Measurements from ENCODE around the gene SARM1.

The SARM1 gene

DNA sequence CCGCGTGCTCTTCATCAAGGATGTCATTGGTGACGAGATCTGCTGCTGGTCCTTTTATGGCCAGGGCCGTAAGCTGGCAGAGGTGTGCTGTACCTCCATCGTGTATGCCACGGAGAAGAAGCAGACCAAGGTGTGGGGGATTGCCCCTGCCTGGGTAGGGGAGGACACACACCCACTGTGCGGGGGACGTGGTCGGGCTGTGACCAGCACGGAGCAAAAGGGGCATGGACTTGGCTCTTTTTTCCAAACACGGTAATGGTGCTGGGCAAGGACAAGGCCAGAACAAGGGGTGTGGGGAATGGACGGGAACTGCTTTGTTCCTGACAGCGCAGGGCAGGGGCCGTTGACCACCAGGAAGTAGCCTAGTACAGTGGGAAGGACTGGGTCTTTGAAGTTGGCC lies 29.2 kb upstream of the SARM1 start:
- DNase-seq = no peak

DNA sequence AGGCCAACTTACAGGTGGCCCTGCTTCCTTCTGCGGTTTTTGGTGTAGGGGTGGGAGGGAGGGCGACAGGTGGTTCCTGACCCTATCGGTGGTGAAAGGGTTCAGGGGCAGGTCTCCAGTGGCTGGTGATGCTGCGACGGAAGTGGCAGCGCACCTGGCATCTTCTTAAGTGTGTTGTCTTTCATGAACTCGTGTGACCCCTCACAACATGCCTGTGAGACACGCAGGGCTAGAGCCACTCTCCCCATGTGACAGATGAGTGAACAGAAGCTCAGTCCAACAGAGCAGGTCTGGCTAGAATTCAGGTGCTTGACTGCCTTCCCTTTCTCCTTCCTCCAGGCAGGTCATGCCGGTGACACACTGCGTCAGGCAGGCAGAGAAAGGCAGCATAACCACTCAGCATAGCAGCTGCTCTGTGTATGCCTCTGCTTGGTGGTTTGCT lies 28.0 kb upstream of the SARM1 start:
- no peak for DNase-seq

DNA sequence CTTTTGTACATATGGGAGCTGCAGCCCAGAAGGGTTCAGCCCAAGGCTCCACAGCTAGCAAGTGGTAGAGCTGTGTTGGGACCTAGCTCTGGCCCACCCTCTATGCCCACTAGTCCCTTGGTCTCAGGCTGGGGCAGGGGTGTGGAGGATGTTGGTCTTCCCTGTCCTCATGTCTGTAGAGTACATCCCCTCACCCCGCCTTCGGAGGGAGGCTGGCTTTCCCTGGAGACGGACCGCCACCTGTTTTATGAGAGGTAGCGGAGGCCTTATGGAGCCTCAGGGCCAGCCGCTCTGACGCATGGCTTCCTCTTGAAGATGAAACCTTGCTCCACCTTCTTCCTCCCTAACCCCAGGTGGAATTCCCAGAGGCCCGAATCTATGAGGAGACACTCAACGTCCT lies 27.5 kb upstream of the SARM1 start:
- no peak for DNase-seq

DNA sequence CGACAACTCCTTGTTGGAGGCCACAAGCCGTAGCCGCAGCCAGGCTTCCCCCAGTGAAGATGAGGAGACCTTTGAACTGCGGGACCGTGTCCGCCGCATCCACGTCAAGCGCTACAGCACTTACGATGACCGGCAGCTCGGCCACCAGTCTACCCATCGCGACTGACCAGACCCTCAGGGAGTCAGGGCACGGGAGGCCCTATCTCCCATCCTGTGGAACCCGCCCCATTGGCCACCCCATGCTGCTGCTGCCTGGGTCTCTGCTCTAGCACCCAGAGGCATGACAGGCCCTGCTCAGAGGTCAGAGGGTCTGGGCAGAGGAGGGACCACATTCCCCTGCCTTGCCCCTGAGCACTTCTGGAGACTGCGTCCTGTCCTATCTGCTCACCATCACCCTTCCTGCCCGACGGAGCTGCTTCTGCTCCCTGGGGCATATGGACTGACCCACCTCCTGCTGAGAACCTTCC lies 27.0 kb upstream of the SARM1 start:
- no peak for DNase-seq

DNA sequence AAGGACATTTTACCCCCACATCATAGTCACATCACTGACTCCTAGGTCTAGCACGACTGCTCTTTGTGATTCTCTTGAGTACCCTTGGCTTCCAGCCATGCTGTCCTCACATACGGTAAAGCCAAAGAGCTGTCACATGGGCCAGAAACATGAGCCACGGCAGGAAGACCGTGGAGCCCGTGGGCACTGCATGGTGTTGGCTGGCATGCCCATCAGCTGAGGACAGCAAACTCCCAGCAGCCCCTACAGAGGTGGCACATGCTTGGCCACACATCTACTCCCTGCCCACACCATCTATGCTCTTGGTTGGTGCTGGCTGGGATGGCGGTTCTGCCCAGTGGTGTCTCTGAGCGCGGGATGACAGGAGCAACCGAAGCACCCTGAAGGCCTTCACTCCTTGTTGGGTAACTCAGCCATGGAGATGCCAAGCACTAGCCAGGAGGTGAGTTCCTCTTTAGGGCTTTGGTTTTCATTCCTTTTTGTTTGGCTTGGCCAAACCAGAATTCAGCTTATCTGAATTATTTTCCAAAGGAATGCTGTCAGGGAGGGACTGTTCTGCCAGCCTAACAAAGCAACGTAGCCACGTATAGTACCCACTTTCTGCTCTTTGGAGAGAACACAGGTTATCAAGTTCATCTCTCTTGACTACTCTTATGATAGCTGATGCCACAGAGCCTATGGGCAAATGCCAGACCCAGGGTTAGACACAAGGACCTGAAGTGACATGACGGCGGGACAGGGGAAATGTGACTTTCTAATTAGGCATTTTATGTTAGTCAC lies 25.9 kb upstream of the SARM1 start:
- no peak for DNase-seq

DNA sequence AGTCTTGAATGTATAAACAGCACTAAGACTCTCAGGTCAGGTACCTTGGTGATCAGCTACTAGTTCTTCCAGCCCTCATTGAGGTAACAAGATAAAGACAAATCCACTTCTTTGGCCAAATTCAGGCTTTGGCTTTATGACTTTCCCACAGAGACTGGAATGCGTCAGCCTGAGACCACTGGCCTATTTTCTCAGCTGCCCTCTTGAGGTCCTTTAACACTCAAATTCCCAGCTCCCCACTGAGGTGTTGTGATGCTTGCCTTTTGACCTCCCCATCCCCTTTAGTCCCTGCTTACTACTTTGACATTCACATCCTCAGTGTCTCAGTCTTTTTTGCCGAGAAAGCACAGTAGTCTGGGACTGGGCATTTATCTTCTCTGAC lies 25.3 kb upstream of the SARM1 start:
- no peak for DNase-seq

DNA sequence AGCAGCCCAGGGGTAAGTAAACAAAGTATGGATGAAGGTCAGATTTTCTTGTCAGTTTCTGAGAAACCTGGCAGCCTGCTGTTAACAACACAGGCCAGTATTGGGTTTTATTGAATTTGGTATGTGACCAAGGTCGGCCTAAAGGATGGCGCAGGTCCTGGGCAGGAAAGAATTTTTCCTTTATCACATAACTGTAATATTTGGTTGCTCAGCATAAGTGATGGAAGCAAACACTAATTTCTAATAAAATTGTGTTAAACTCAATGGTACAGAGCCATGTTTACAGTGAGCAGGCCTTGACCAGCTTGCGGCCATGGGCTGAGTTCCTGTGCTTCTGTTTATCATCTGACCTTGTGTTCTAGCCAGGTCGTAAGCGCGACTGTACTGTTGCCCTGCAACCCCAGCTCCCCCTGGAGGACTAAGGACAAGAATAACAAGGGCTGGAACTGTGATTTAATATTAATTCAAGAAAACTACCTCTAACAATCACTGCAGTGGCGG lies 24.7 kb upstream of the SARM1 start:
- DNase-seq = no peak

DNA sequence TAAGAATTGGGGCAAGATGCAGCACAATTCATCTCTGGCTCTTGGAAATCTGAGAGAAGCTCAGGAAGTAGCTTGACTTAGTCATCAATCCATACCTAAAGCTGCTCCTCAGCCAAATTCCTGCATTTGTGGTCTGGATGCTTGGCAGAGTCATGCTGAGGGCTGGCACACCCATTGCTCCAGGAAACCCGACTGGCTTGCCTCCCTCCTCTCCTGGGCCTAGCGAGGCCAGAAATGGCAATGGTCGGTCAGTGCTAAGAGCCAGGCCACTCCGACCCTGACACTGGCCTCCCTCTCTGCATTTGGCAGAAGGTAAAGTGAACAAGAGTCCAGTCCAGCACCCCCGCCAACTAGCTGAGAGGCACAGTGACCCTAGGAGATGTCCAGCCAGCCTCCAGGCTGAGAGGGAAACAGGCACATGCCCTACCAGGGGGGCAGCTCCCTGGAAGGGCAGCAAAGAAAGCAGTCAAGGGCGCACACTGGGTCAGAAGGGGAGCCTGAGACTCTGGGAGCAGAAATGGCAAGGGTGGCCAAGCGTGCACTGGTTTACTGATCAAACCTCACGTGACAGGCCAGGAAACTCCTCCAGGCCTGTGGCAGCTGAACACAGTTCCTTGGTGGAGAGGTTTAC lies 24.1 kb upstream of the SARM1 start:
- peak; percentile 95 for DNase-seq

DNA sequence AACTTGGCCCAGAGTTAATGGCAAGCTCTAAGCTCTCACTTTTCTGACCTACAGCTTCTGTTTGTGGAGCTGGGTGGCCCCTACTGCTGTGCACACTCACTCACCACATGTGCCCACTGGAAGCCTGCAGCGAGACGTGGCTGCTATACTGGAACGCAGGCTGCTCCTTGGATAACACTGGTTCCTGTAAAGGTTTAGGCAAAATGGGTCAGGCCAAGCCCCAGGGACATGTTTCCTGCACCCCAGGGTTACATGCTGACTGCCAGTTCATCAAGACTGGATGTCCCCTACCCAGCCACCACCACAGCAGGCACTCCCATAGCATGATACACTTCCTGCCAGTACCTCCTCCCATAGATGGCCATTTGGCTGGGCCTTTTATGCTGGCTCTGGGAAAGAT lies 22.5 kb upstream of the SARM1 start:
- DNase-seq = no peak

DNA sequence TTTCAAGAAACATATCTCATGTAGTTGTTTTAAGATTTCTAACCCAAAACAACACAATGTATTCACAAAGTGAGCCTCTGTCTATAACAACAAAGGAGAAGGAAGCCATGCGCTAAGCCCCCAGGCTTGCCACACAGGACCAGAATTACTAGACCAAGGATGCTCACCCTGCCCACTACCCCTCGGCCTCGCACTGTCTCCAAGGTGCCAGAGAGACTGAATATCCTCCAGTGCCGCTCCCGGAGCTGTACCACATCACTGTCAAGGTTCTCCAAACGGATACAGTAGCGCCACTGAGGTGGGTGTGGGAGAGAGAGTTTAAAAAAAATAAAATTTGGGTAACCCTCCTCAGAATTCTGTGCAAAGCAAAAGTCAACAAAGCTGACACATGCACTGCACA lies 21.2 kb upstream of the SARM1 start:
- no peak for DNase-seq

DNA sequence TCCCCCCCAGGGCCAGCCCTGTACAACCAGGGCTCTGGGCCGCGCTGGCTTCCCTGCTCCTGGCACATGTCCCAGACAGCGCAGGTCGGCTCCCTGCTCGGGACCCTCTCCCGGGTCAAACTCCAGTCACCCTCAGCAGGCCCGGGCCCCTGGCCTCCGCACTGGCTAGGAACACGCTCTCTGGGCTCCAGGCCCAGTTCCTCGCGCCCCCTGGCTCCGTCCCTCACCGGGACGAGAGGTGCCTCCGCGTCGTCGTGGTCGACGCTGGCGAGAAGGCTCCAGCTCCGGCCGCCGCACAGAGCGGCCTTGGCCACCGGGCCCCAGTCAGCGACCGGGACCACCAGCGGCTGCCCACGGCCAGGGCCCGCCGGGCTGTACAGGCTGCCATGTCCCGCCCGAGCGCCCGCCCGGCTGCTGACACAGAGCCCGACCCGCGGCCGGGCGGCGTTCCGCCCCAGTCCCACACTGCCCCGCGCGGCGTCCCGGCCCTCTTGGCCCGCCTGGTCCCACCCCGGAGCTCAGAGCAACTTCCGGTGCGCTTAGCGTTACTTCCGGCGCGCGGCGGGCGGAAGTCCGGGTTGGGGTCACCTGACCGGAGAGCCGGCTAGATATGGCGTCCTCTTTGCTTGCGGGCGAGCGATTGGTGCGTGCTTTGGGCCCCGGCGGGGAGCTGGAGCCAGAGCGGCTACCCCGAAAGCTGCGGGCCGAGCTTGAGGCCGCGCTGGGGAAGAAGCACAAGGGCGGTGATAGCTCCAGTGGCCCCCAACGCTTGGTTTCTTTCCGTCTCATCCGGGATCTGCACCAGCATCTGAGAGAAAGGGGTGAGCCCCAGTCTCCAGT lies 14.2 kb upstream of the SARM1 start, which contains the start of gene POLDIP2:
Gene POLDIP2, minus strand, starts transcription at position 467 of the 840 bp plus-strand sequence. Its CDS starts 79 bp downstream, at position 388.
- peak; percentile 94 for DNase-seq

DNA sequence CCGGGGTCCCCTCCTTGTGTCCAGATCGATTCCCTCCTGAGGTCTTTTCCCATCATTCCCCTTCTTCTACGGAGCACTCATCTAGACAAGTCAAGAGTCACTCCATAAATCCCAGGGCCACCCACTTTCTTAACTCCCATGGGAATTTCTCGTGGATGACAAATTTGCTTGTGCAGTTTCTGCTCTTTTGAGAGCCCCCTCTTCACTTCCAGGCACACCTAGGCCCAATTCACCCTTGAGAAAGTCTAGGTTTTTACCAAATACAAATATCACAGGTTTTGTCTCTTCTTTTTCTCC lies 13.6 kb upstream of the SARM1 start:
- DNase-seq = no peak

DNA sequence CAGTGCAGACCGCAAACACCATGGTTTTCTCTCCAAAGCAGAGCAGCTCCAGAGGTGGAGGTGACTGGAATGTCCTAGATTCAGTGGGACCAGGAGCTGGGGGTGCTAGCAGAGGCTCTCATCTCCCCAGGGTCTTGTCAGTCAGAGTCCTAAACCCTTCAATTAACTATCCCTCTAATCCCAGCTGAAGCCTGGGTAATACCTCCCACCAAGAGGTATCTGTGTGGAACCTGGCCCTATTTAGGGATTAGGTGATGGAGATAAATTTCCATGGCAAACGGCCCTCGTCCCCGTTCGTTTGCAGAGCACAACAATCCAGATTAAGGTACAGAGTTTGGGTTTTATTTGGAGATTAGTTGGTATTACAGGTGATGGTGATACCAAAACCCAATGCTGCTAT lies 8.3 kb upstream of the SARM1 start:
- DNase-seq = no peak

DNA sequence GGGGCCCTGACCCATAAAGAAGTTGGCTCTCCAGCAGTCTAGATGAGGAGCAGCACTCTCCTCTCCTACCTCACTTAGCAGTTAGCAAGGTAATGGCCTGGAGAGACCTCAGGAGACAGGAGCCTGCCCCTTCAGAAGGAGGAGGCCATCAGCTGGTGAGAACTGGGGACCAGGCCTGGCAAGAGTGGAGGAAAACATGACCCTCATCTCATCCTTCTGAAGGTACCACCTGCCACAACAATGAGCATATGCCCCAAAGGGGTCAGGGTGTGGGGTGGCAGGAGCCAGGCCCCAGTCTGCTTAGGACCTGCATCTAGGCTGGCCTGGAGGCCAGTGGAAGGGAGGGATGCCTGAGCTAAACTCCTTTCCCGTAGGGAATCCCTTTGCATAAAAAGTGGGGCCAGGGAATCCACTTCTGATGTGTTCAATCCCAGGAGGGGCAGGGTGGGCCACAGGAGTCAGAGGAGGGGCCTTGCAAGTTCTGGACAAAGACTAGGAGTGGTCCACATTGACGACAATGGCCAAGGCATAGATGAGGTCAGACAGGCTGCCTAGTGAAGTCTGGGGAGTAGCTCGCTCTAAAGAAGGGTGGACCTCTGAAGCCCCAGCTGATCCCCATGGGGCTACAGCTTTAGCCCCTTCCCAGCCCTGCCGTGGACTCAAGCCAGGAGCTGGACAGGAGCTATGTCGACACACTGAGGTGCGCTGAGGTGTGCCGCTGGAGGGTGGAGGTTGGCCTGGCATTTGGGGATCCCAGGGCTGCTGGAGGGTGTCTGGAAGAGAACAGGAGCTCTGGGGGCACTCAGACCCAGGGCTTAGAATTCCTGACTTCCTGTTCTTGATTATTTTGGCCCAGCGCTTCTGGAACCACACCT lies 7.5 kb upstream of the SARM1 start:
- no peak for DNase-seq

DNA sequence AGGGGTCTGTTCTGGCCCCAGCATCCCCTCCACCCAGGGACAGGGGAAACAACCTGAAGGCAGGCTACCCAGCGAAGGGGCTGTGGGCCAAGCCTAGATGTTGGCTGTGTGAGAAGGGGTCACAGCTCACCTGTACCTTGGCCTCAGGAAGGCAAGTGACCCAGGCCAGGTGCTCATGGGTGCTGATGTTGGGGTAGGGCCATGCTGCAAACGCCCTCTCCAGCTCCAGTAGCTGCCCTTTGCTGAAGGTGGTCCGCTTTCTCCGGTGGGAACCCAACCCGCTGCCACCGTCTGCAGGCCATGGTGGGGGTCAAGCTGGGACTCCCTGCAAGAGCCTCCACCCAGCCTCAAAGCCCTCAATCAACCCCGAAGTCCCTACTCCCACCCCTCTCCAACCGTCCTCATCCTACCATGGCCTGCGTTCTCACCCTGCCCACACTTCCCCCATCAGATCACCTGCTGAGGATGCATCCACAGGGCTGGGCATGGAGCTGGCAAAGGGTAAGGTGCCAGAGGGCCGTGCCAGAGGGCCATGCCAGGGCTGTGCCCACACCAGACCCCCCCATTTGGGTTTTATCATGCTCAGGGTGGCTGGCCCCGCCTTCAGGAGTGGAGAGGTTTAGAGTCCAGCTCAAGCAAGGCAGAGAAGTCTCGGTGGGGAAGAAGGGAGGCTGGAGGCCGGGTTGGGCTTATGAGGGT lies 6.7 kb upstream of the SARM1 start, which contains the start of gene SEBOX:
Gene SEBOX, minus strand, starts transcription at position 535 of the 699 bp plus-strand sequence. Its CDS starts 48 bp downstream, at position 487.
- no peak for DNase-seq

DNA sequence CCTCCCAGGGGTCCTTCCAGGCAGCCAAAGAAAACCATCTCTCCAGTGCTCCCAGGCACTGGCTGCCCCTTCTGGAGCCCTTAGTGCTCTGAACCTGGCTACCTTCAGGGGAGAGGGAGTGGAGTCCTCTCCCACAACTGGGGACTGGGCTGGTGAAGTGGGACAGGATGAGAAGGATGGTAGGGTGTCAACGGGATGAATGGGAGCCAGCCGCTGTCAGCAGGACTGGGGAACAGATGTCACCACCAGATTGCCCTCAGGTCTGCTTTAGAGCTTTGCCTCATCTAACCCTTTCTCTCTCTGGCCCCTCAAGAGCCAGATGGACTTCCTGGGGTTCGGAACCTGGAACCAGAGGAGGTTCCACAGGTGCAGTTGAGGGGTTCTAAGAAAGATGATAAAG lies 6.0 kb upstream of the SARM1 start:
- DNase-seq = no peak

DNA sequence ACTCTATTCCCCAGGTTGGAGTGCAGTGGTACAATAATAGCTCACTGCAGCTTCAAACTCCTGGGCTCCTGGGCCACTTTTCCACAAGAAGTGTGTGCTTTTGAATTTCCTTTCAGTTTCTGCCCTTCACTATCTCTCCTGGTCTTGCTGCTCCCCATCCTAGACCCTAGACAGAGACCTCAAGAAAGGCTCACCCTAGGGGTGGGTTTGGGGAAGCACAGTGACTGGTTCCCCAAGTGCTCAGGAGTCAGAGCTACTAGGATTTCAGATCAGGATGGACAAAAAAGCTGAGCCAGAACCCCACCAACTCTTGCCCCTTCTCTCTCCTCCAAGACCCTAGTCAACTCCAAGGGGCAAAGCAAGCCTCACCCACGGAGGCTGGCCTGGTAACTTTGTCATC lies 4.9 kb upstream of the SARM1 start:
- no peak for DNase-seq

DNA sequence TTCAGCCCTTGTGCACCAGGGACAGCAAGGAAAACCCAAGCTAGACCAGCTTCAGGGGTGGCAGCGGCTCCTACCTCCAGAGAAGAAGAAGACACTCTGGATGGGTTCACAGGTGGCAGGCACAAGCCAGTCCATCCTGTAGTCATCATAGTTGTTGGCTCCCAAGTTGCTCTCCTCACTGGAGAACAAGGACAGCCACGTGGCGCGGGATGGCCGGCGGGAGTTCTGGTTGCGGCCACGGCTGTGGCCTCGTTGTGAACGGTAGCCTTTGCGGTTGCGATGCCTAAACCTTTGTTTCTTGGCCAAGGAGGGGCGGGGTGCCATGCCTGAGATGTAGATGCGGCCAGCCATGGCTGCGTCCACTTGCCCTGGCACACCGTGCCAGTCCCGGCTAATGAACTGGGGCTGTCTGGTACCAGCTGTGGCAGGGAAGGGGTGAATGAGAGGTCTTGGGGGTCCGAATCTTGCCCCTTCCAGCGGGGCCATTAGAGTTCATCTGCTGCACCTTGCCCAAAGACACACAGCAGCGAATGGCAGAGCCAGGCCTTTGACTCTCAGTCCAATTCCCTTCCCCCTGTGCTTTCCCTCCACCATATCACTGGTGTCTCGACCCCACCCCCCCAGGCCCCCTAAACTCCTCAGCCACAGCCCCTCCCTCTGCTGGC lies 3.7 kb upstream of the SARM1 start:
- no peak for DNase-seq

DNA sequence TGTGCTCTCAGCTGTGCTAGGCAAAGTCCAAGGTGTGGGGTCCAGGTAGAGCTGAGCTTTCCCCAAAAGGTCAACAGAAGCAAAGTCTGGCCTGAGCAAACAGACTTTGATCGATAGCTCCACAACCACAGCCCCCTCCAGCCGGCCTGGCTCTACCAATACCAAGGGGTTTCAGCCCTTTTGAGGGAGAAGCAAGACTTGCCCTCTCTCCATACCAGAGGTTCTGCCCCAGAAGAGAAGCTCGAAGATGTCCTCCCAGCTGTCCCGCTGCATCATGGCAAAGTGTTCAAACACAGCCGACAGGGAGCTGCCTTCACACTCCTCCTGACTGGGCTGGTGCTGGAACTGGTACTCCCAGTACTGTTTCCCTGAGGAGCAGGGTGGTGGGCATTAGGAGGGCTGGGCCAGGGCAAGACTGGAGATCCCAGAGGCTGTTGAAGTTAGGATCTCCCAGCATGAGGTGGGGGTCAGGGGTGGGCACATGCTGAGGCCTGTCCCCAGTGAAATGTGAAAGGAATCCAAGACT lies 3.1 kb upstream of the SARM1 start:
- no peak for DNase-seq

DNA sequence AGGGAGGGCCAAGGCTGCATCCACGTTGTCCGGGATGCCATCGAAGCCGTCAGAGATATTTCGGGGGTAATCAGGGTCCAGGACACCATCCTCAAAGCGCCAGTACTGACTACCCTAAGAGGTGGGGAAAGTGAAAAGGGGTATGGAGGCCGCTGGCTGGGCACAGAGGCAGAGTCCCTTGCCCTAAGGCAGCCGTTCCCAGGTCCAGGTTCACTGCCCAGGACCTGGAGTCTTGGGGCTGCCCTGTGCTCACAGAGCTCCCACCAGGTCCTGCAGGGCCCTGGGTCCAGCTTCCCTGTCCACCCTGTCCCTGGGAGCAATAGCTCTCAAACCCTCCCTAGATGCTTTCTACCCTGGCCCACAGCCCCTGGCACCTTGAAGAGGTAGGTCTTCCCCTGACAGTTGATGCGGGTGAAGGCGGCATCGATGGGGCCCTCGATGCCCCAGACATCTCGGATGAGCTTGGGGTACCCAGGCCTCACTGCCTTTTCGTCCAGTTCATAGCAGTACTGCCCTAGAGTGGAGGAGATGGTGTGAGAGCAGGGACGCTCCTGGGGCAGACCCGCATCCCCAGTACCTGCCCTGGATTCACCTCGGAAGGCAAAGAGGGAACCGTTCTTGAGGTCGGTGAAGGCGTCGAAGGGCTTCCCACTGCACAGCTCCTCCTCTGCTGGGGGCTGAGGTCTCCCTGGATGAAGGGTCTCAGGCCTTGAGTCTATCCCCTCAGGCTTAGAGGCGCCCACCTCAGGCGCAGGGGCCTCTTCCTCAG lies 2.4 kb upstream of the SARM1 start:
- no peak for DNase-seq
